Stimulated activated CD4-positive, alpha-beta T cell treated with anti-CD3 and anti-CD28 coated beads, TNF-alpha, amount 100 ng/mL, for 24 hours (primary cell): ENCODE data around the gene FKBP6.
"Not testable (repeated sequence)": the region's sequence is repeated elsewhere in the genome, so short reads cannot be mapped to it uniquely, and the experiment has no call there.

Experiments
- DNase-seq, 3 experiments: peaks; one replicate each; pipeline ENCODE4 v3.0.0-alpha.2; 2020; ENCODE audit warnings: low read depth in 3 of 3

The FKBP6 gene

GRCh38 chr7:73356159-73356558 lies 28.2 kb downstream of the FKBP6 start:
- no peak for DNase-seq

GRCh38 chr7:73358590-73359275 lies 30.8 kb downstream of the FKBP6 start:
- DNase-seq, result no peak

GRCh38 chr7:73359306-73359705 lies 31.3 kb downstream of the FKBP6 start:
- DNase-seq, result no peak

- no peak for DNase-seq
Observed at GRCh38 chr7:73359746-73360375, 31.9 kb downstream of the FKBP6 start.

GRCh38 chr7:73360590-73360989 lies 32.6 kb downstream of the FKBP6 start:
- DNase-seq, result not testable (repeated sequence)

GRCh38 chr7:73363225-73364005 lies 35.5 kb downstream of the FKBP6 start:
- no peak for DNase-seq

GRCh38 chr7:73364006-73364728 lies 36.2 kb downstream of the FKBP6 start:
- no peak for DNase-seq

- no peak for DNase-seq
Observed at GRCh38 chr7:73366127-73366526, 38.2 kb downstream of the FKBP6 start.

- DNase-seq, result no peak
Observed at GRCh38 chr7:73366990-73367389, 39.0 kb downstream of the FKBP6 start.

- DNase-seq, result no peak
Observed at GRCh38 chr7:73369009-73369408, 41.0 kb downstream of the FKBP6 start.

- DNase-seq, result no peak
Observed at GRCh38 chr7:73369622-73370021, 41.7 kb downstream of the FKBP6 start.

GRCh38 chr7:73373741-73374140 lies 45.8 kb downstream of the FKBP6 start:
- DNase-seq, result no peak

- not testable (repeated sequence) for DNase-seq
Observed at GRCh38 chr7:73376262-73376661, 48.3 kb downstream of the FKBP6 start.

GRCh38 chr7:73376671-73377412 lies 48.9 kb downstream of the FKBP6 start:
- DNase-seq, result no peak

- not testable (repeated sequence) for DNase-seq
Observed at GRCh38 chr7:73377413-73378200, 49.6 kb downstream of the FKBP6 start.

GRCh38 chr7:73382934-73383503 lies 55.1 kb downstream of the FKBP6 start:
- no peak for DNase-seq

GRCh38 chr7:73387221-73387828 lies 59.4 kb downstream of the FKBP6 start:
- DNase-seq, result no peak

GRCh38 chr7:73387908-73388414 lies 60.0 kb downstream of the FKBP6 start:
- DNase-seq, result no peak

- no peak for DNase-seq
Observed at GRCh38 chr7:73391396-73391795, 63.4 kb downstream of the FKBP6 start.

GRCh38 chr7:73394422-73394821 lies 66.5 kb downstream of the FKBP6 start:
- no peak for DNase-seq
